RKO (cell line): ENCODE data around the gene CLEC2B.

ENCODE experiments used
- DNase-seq: peaks from one replicate; pipeline ENCODE4 v3.0.0-alpha.2; 2016; ENCODE audit warnings: low spot score

Gene CLEC2B

GRCh38 chr12:9808504-9808903 is 60.6 kb downstream of the CLEC2B start:
- no peak for DNase-seq

- no peak for DNase-seq
Measured at GRCh38 chr12:9806714-9807113, 62.4 kb downstream of the CLEC2B start.

- DNase-seq = no peak
Measured at GRCh38 chr12:9805883-9806282, 63.3 kb downstream of the CLEC2B start.
